Measurements from ENCODE around the gene GMPR.
"Not testable (repeated sequence)": the region's sequence is repeated elsewhere in the genome, so short reads cannot be mapped to it uniquely, and the experiment has no call there.

The GMPR gene

DNA sequence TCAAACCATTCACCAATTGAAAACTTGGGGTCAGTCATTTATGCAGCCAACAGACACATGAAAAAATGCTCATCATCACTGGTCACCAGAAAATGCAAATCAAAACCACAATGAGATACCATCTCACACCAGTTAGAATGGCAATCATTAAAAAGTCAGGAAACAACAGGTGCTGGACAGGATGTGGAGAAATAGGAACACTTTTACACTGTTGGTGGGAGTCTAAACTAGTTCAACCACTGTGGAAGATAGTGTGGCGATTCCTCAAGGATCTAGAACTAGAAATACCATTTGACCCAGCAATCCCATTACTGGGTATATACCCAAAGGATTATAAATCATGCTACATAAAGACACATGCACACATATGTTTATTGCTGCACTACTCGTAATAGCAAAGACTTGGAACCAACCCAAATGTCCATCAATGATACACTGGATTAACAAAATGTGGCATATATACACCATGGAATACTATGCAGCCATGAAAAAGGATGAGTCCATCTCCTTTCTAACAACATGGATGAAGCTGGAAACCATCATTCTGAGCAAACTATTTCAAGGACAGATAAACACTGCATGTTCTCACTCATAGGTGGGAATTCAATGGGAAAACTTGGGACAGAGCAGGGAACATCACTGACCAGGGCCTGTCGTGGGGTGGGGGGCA, 13.2 kb upstream of the GMPR start:
- not testable (repeated sequence) for DNase-seq (ENCODE audit: low read depth in 3 of 3)

- DNase-seq (ENCODE audit: low read depth in 3 of 3): not testable (repeated sequence)
These were observed 12.0 kb upstream of the GMPR start for GRCh38 chr6:16226117-16227047.

DNA sequence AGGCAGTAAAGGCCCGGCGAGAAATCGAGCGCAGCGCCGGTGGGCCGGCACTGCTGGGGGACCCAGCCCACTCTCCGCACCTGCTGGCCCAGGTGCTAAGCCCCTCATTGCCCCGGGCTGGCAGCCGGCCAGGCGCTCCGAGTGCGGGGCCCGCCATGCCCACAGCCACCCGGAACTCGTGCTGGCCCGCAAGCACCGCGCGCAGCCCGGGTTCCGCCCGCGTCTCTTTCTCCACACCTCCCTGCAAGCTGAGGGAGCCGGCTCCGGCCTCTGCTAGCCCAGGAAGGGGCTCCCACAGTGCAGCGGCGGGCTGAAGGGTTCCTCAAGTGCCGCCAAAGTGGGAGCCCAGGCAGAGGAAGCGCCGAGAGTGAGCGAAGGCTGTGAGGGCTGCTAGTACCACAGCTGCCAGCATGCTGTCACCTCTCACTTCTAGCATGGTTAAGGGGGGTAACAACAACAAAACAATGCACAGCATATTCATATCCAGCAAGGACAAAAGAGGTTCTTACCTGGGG, 11.3 kb upstream of the GMPR start:
- DNase-seq (ENCODE audit: low read depth in 3 of 3): no peak

DNA sequence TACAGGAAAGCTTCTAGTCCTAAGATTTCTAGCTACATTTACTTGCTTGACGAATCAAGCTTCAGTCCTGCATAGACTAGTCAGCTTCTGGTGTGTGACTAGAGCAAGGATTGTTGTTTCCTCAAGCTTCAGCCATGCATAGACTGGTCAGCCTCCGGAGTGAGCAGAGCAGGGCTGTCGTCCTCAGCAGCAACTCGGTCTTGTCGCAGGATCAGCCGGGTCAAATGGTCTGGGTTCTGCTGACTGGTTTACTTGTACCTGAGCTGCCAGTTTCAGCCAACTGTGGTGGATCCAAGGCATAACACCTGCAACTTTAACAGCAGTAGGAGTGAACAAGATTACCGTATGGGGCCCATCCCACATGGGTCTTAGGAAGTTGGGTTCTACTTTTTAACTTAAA, 10.8 kb upstream of the GMPR start:
- DNase-seq (ENCODE audit: low read depth in 3 of 3): no peak

- DNase-seq (ENCODE audit: low read depth in 3 of 3): no peak
These were observed 10.3 kb upstream of the GMPR start for GRCh38 chr6:16228043-16228442.

DNA sequence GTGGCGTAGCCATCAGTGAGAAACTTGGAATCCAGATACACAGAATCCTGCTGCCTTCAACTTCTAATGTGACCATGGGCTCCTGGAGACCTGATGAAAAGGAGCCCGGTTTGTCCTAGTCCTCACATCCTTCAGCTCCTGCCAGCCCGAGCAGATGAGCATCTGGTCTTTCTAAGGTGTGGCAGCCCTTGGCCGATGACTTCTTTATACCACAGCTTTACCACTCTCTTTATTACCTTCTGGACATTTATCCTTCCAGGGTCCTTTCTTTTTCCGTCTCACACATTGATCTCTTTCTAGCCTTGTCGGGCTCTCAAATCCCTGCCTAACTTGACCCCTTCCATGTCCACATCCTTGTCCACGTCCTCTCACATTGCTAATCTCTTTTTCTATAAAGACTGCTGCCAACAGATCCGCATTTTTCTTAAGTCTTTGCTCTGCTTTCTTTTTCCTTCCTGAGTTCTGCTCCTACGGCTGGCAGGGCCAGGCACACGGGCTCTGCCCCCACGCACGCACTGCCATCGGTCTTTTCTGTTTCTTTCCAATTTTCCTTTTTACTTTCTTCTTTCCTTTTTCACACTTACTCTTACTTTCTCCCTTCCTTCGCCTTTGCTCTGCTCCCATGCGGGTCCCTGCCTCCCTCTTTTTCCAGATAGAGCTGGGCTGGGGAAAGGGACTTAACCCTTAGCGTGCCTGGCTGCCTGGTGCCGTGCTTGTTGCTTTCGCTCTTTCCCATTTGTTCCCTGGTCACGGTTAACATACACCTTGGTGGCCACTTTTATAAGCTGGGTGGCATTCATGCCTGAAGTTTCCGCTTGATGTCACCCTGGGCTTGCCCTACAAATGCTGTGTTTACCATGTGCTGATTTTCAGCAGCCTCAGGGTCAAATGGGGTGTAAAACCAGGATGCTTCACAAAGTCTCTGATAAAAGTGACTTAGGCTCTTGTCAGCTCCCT, 9.4 kb upstream of the GMPR start:
- DNase-seq (ENCODE audit: low read depth in 3 of 3): no peak

DNA sequence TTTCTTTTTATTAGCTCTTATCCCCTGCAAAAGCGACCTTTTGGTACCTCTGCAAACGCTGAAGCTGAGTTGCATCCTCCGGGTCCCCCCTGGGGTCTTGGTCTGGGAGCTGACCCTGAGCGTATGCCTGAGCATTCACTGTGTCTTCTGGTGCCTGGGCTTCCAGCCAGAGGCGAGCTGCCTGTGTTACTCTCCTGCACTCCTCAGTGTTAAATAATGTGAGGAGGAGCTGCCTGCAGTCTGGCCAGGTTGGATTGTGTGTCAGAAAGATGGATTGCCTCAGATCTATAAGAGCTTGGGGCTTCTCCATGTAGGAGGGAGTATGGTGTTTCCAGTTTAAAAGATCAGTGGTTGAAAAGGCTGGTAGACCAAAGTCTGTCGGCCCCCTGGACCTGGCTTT, 8.7 kb upstream of the GMPR start:
- DNase-seq (ENCODE audit: low read depth in 3 of 3): no peak

DNA sequence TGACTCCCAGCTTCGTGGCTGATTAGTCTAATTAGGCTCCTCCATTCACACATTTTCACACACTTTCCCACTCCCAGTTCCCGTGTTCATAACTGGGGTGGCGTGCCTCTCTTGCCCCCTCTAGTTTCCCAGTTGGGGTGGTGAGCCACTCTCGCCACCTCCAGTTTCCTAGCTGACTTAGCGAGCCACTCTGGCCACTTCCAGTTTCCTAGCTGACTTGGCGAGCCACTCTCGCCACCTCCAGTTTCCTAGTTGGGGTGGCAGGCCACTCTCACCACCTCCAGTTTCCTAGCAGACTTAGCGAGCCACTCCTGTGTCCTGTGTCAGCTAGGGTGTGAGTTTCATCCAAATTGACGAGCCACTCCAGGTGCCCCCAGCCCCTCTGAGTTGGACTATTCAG, 7.4 kb upstream of the GMPR start:
- DNase-seq (ENCODE audit: low read depth in 3 of 3): no peak

DNA sequence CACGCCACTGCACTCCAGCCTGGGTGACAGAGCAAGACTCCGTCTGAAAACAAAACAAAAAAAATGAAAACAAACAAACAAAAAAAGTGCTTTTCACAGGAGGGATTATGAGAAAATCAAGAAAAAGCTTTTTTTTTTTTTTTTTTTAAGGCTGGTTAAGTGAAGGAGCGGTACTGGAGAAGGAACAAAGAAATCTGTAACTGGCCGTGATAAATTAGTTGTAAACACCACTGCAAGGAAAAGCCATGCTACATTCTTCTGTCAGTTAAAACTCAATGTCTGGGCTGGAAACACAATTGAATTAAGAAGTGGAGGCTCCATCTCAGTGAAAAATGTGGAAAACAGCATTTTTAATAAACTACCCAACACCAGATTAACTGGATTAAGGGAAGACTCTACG, 6.3 kb upstream of the GMPR start:
- no peak for DNase-seq (ENCODE audit: low read depth in 3 of 3)

- DNase-seq (ENCODE audit: low read depth in 3 of 3): no peak
These were observed 2.3 kb upstream of the GMPR start for GRCh38 chr6:16236009-16236501.

- DNase-seq (ENCODE audit: low read depth in 3 of 3): no peak
These were observed 1.7 kb upstream of the GMPR start for GRCh38 chr6:16236631-16237199.

- no peak for DNase-seq (ENCODE audit: low read depth in 3 of 3)
These were observed 1.1 kb upstream of the GMPR start for GRCh38 chr6:16237242-16237641.

GRCh38 chr6:16238963-16239797, 793 bp downstream of the GMPR start:
- peak in 1 of 3 experiments; percentile 9 for DNase-seq (ENCODE audit: low read depth in 3 of 3)

GRCh38 chr6:16239798-16240123, 1.4 kb downstream of the GMPR start:
- DNase-seq (ENCODE audit: low read depth in 3 of 3): no peak

GRCh38 chr6:16240589-16241320, 2.4 kb downstream of the GMPR start:
- no peak for DNase-seq (ENCODE audit: low read depth in 3 of 3)

DNA sequence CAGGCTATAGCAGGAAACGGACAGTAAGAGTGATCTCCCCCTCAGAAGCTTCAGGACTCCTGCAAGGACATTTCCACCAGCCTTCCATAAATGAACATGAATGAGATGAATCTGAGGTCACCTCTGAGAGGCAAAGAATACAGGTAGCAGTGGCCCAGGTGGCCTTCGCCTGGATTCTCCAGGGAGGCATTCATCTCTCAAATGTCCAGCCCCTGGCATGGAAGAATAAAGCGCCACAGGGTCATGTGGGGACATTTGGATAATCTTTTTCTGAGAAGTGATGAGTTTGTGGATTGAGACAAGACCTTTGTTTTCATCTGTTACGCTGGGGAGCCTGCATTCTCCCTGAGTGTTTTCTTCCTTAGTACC, 2.9 kb downstream of the GMPR start:
- no peak for DNase-seq (ENCODE audit: low read depth in 3 of 3)

- no peak for DNase-seq (ENCODE audit: low read depth in 3 of 3)
These were observed 4.7 kb downstream of the GMPR start for GRCh38 chr6:16243055-16243454.

DNA sequence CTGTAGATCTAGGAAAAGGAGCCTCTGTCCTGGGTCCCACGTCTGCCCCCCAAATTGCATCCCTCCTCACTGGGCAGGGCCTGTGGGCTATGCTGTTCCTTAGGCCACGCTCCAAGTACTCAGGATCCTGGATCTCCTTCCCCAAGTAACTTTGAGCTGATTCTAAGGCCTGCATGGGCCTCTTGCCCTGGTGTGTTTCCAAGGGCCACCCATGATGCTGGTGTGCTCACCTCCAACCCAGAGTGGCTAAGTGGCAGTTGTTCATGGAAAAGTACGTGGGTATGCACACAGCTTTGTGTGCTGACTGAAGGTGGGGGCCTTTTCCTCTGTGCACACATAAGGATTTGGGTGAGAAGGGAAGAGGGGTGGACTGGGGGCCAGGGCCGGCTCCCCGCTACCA, 5.3 kb downstream of the GMPR start:
- no peak for DNase-seq (ENCODE audit: low read depth in 3 of 3)

- DNase-seq (ENCODE audit: low read depth in 3 of 3): no peak
These were observed 6.1 kb downstream of the GMPR start for GRCh38 chr6:16244446-16244845.
